HG02759 (cell line): Measurements from ENCODE around the gene ARHGAP6.

Experiments used
- ATAC-seq: cut with Tn5 transposase; IDR thresholded peaks from one replicate; pipeline ENCODE4 v1.9.1; 2021; ENCODE audit warnings: mild to moderate bottlenecking, moderate library complexity; ENCODE audit not compliant: unreplicated experiment

ARHGAP6 gene

DNA sequence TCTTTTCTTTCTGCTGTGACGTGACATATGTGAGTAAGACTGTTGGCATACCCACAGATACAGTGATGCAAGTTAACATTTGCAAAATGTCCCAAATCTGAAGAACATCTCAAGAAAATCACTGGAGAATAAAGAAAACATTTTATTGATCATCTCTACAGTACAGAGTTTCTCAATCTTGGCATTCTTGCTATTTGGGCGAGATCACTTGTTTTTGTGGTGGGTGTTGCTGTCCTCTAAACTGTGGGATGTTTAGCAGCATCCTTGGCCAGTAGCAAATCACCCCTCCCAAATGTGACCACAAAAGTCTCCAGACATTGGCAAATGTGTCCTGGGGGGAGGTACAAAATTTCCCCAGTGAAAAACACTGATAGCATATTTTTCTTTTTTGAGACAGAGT lies 343.7 kb downstream of the ARHGAP6 start:
- no peak for ATAC-seq

- no peak for ATAC-seq
Observed at GRCh38 chrX:11319806-11320520, 345.8 kb downstream of the ARHGAP6 start.

- no peak for ATAC-seq
Observed at GRCh38 chrX:11311706-11312105, 354.0 kb downstream of the ARHGAP6 start.

- no peak for ATAC-seq
Observed at GRCh38 chrX:11309220-11309619, 356.5 kb downstream of the ARHGAP6 start.

- ATAC-seq, result no peak
Observed at GRCh38 chrX:11305641-11306040, 360.1 kb downstream of the ARHGAP6 start.

- no peak for ATAC-seq
Observed at GRCh38 chrX:11304829-11305228, 360.9 kb downstream of the ARHGAP6 start.

DNA sequence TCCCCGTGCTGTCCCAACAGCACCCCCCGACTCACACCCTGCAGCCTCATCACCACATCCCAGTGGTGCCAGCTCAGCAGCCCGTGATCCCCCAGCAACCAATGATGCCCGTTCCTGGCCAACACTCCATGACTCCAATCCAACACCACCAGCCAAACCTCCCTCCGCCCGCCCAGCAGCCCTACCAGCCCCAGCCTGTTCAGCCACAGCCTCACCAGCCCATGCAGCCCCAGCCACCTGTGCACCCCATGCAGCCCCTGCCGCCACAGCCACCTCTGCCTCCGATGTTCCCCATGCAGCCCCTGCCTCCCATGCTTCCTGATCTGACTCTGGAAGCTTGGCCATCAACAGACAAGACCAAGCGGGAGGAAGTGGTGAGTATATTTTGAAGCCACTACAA lies 367.1 kb downstream of the ARHGAP6 start:
- no peak for ATAC-seq

GRCh38 chrX:11296051-11296450 lies 369.7 kb downstream of the ARHGAP6 start:
- ATAC-seq, result no peak

DNA sequence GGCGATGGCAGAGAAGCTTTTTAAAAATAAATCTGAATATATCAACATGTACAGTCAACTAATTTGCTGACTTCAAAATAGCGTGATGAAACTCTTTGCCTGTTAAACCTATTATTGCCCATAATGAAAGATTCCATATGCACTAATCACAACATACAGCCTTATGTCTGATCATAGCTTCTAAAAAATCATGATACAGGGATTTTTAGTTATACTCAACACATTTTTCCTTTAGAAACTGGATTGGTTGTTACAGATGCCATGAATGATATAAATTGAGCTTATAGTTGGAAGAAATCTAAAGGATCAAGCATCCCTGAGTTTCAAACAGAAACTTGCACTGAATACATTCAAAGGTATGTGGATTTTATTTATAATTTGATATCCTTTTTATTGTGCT lies 372.6 kb downstream of the ARHGAP6 start, which contains the start of gene AMELX:
Gene AMELX, plus strand, starts transcription at position 301 of the 400 bp plus-strand sequence. CDS start 1,376 bp downstream, outside the sequence.
- no peak for ATAC-seq

- no peak for ATAC-seq
Observed at GRCh38 chrX:11290416-11291102, 375.2 kb downstream of the ARHGAP6 start.

DNA sequence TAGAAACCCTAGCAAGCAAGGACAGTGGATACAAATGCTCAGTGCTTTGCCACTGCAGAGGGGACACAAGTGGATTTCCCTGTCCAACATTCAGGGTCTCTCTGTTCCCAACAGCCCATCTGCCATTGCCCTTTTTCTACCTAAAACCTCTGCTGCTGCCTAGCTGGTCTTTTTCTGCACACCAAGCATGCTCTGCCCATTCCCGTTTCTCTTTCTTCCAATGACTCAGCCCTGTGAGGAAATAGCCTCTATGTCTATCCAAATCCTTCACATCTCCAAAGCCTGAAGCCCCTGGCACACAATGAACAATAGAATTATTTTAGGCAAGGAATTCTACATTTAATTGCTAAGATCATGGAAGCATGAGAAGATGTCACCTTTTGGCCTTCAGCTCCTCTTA lies 378.2 kb downstream of the ARHGAP6 start:
- ATAC-seq, result no peak

GRCh38 chrX:11285651-11286050 lies 380.1 kb downstream of the ARHGAP6 start:
- ATAC-seq, result no peak

DNA sequence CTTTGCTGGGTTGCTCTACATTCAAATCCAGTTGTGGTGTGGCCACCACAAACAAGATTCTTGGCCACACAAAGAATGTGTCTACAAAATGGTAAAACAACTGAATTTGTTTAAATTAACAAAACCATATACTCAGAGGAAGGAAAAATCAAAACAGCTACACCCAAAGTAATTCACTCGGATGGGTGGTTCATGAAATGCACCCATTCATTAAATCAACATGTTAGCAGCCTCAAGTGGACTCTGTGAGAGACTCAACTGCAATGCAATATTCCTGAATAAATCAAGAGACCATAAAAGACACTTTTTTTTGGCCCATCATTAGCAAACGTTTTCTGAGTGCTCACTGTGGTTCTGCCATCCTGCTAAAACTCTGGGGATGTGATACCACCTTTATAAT lies 383.7 kb downstream of the ARHGAP6 start:
- ATAC-seq, result no peak

DNA sequence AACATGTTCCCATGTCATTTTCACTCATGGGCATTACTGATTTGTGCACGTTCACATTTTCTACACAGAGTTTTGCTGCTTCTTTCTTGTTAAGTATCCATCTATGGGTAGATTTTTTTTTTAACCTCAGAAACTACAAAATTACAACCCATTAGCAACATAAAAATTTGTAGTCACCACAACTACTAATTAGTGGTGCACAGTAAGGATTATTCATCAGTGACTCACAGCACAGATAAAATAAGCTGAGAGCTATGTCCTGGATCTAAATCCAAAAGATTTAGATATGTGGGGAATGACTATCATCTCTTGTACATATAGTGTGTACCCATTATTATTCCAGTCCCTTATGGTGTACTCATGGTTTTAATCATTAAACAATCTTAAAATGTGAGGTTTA lies 392.2 kb downstream of the ARHGAP6 start:
- ATAC-seq, result no peak

- no peak for ATAC-seq
Observed at GRCh38 chrX:11272863-11273262, 392.9 kb downstream of the ARHGAP6 start.

GRCh38 chrX:11272290-11272689 lies 393.4 kb downstream of the ARHGAP6 start:
- ATAC-seq, result no peak

- no peak for ATAC-seq
Observed at GRCh38 chrX:11269996-11270395, 395.7 kb downstream of the ARHGAP6 start.

DNA sequence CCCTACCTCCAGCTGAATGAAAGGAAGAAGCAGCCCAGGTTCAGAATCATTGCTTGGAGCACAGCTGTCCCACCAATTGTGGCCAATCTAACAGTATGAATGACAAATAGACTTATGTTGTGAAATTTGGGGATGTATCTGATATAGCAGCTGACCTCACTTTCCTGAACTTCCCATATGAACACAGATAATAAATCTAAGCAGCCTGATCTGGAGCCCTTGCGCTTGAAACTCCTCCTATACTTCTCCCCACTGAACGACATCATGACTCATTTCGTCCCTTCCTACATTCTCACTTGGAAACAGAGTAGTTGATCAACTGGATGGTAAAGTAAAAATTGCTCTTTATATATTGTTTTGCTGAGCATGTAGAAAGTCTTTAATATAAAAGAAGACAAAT lies 396.7 kb downstream of the ARHGAP6 start:
- no peak for ATAC-seq

DNA sequence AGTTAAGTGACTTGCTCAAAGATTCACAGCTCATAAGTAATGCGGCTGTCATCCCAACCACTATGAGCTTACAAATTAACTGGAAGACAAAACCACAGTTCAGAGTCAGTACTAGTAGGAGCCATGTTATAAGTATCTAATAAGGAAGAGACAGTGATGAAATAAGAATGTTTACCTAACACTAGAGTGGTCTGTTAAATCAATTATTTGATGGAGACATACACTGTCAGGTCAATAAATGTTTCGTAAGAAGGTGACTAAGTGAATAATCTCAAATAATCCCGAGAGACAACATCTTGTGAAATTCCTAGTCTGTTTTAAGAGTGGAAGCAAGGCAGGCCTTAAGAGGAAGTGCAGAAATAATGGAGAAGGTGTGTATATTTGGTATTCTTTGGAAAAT lies 398.3 kb downstream of the ARHGAP6 start:
- no peak for ATAC-seq

DNA sequence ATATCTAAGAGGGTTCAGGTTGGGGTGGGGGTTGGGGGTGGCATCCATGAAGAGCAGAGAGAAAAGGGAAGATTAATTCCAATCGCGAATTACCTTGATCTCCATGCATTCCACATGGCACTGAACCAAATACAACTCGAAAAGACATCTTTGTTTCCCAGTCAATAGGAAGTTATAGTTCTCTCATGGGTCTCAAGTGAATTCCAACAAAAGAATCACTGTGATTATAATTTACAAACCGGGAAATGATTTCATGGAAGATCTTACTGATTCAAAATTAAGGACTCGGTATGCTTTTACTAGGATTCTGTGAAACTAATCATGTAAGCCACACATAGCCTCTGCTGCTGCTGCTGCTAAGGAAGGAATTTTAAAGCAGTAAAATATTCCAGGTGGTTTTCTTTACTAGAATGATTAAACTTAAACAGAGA lies 399.1 kb downstream of the ARHGAP6 start:
- no peak for ATAC-seq

DNA sequence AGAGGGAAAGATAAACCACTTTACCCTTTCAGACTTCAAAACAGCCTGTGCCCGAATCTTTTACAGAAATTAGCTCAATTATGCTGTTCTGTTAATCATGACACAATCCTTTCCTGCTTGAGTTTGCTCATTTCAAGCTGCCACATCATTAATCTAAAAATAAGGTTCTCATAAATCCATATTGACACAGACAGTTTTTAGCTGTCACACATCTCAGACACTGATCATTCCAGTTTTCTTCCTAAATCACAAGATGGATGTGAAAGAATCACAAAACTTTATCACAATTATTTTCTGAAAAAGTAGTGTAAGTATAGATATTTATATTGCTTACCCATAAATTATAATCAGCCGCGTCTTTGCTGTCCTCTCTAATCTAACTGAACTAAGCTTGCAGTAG lies 400.4 kb downstream of the ARHGAP6 start:
- no peak for ATAC-seq

GRCh38 chrX:11264925-11265324 lies 400.8 kb downstream of the ARHGAP6 start:
- no peak for ATAC-seq
